Lower leg skin (tissue), 4 donors: ENCODE results near the gene RALGPS2. TPM values are rescaled to one million over a fixed set of nuclear protein-coding genes. Genes with fewer than 3 reads are reported as not detected.

Experiments used
- DNase-seq, 2 donors: peaks; one replicate each; pipeline ENCODE4 v3.0.0-alpha.2; 2019; ENCODE audit warnings: low spot score in 2 of 2
- H3K4me3 ChIP-seq: fragments of 200-600 bp; sonication (generic); 2 replicates; pipeline ENCODE4 v1.5.1; 2017; ENCODE audit warnings: mild to moderate bottlenecking, low read depth; ENCODE audit not compliant: poor library complexity, severe bottlenecking
- POLR2A ChIP-seq, 2 donors: fragments of 450-650 bp; IDR thresholded peaks; one replicate each; pipeline ENCODE4 v1.6.1; 2016 to 2017; ENCODE audit warnings: antibody characterized with exemption in 2 of 2, mild to moderate bottlenecking in 1 of 2, moderate library complexity in 1 of 2
- WGBS, 2 donors: methylation state at CpG; one replicate each; pipeline ENCODE4 v1.1.5; 2018; 5-methylcytosine and 5-hydroxymethylcytosine counted together
- intact Hi-C: fragments of 100-400 bp; cut with DNase I; formaldehyde crosslinking; loops from one replicate; pipeline ENCODE4 v1.15.0; 2023; ENCODE audit warnings: low total_unique reads
- total RNA-seq, 4 donors: library from RNA; depleted of rRNA; stranded (reverse); fragments of >200 nt; gene quantifications; one replicate each; pipeline ENCODE4 v1.1.0, GENCODE V29; 2016
- TF ChIP-seq, protein P1 (sequence below), 3 donors: fragments of 450-650 bp; IDR thresholded peaks; one replicate each; pipeline ENCODE4 v1.5.1; 2016; ENCODE audit warnings: antibody characterized with exemption in 3 of 3, mild to moderate bottlenecking in 3 of 3, moderate library complexity in 2 of 3

The RALGPS2 gene
- total RNA-seq, 4 donors from 2014 or later: 26.2 to 33.5 (median 31.7) TPM

DNA sequence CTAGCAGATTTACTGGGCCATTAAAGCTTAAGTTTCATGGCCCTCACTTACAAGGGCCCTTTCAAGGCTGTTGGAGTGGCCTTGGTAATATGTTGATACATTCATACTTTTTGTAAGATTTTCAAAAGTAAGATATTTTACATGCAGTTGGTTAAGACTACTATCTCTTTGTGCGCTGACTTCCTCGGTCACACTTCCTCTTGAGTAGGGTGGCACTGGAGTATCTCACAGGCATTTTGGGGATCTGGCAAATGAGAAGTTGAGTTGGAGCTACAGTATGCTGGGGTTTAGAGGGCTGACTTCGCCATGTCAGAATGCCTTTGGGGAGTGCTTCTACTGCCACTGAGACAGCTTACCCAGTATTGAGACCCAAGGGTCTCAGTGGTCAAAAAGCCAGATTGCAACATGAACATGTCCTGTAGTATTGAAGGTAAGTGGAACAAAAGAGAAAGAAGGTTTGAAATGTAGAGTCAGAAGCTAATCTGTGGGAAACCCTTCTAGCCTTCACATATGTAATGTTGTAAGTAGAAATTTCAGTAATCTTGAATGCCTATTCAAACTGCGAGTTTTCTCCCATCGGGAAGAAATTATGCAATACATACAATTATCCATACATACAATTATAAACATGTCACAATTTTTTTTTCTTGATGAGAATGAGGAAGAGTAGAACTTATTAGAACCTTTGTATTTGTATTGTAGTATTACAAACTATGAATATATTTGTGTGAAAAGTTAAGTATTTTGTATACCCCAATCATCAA is 32.3 kb upstream of the RALGPS2 start:
- no peak overlapping the region for H3K4me3 ChIP-seq
- WGBS, 2 donors: 86 to 93% methylated on average over 5 of the region's 5 CpGs
- intact Hi-C loops: no loop called here
- no peak for DNase-seq
- TF ChIP-seq POLR2A (IDR thresholded peaks at IDR 0.05): no peak
- TF ChIP-seq, protein P1, sequence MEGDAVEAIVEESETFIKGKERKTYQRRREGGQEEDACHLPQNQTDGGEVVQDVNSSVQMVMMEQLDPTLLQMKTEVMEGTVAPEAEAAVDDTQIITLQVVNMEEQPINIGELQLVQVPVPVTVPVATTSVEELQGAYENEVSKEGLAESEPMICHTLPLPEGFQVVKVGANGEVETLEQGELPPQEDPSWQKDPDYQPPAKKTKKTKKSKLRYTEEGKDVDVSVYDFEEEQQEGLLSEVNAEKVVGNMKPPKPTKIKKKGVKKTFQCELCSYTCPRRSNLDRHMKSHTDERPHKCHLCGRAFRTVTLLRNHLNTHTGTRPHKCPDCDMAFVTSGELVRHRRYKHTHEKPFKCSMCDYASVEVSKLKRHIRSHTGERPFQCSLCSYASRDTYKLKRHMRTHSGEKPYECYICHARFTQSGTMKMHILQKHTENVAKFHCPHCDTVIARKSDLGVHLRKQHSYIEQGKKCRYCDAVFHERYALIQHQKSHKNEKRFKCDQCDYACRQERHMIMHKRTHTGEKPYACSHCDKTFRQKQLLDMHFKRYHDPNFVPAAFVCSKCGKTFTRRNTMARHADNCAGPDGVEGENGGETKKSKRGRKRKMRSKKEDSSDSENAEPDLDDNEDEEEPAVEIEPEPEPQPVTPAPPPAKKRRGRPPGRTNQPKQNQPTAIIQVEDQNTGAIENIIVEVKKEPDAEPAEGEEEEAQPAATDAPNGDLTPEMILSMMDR (IDR thresholded peaks at IDR 0.05): no peak

DNA sequence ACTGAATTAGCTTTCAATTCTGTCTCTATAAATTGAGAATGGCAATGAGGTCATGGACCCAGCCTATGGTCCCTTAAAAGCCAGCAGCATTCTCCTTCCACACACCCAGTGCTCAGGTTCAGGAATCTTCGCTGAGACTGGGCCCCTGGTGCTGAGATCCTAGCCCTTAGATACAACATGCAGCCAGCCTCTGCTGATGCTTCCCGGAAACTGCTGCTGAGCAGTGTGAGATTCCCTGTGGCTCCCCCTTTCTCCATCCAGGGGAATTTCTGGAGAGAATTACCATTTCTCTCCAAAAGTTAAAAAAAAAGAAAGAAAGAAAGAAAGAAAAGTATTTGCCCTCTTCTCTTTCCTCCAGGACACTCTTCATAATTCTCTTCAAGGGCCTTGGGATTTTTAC is 31.7 kb upstream of the RALGPS2 start:
- DNase-seq: no peak
- intact Hi-C loops: no loop called here
- no peak for TF ChIP-seq POLR2A (IDR thresholded peaks at IDR 0.05)
- TF ChIP-seq, protein P1 (IDR thresholded peaks at IDR 0.05): no peak
- no peak overlapping the region for H3K4me3 ChIP-seq
- 45 to 57% methylated on average over 2 of the region's 2 CpGs for WGBS, 2 donors

DNA sequence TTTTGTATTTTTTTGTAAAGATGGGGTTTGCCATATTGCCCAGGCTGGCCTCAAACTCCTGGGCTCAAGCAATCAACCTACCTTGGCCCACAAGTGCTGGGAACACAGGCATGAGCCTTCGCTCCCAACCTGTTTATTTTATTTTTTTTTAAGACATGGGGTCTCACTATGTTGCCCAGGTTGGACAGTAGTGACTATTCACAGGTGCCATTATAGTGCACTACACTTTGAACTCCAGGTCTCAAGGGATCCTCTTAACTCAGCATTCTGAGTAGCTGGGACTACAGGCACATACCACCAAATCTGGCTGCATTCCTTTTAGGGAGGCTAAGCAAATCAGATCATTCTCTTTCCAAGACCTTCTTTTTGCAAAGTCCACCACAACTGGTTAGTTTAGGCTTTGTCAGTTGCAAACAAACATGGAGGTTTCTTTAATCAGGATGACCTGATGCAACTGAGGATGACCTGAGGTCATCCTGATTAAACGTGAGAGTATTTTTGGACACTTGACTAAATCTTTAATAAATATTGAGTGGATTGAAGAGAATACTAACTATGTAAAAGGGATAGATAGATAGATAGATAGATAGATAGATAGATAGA is 30.0 kb upstream of the RALGPS2 start:
- H3K4me3 ChIP-seq: no peak overlapping the region
- TF ChIP-seq, protein P1 (IDR thresholded peaks at IDR 0.05): no peak
- TF ChIP-seq POLR2A (IDR thresholded peaks at IDR 0.05): no peak
- 78 to 90% methylated on average over 2 of the region's 2 CpGs for WGBS, 2 donors
- intact Hi-C loops: no loop called here
- DNase-seq: no peak

DNA sequence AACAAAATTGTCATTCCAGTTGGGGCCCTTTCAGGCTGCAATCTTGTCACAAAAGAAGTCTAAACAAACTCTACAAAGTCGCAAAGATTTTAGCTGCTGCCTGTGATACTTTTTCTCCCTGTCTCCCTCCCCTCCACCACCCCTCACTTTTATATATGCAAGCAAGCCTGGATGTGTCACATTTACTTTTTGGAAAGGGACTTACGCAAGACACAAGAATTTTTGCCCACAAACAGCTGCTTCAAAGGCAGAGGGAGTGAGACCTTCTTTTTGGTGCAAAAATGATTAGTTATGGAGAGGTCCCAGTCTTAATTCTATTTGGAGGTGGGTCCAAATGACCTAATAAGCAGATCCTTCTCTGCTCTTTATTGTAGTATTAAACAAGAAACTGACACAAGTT is 22.9 kb upstream of the RALGPS2 start:
- no peak for DNase-seq
- no peak overlapping the region for H3K4me3 ChIP-seq
- intact Hi-C loops: no loop called here
- 78 to 88% methylated on average over 2 of the region's 2 CpGs for WGBS, 2 donors
- TF ChIP-seq POLR2A (IDR thresholded peaks at IDR 0.05): no peak
- TF ChIP-seq, protein P1 (IDR thresholded peaks at IDR 0.05): no peak

DNA sequence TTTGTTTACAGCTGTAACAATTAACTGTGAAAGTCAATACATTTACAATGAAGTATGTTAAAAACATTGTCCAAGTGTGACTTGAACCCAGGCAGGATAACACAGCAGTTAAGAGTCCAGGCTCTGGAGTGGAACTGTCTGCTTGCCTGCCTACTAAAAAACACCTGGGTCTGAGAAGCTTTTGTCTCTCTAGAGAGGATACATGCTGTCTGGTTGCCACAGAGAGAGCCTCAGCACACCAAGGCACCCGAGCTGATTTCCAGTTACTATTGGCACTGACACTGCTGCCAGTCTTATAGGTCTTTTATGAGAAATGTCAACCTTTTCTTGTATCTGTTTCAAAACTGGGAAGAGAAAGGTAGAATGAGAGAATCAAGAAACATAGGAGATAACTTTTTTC is 20.2 kb upstream of the RALGPS2 start:
- 70 to 79% methylated on average over 1 of the region's 1 CpG for WGBS, 2 donors
- no peak overlapping the region for H3K4me3 ChIP-seq
- no peak for DNase-seq
- TF ChIP-seq POLR2A (IDR thresholded peaks at IDR 0.05): no peak
- TF ChIP-seq, protein P1 (IDR thresholded peaks at IDR 0.05): no peak
- intact Hi-C loops: no loop called here
